ENCODE data around the gene HPRT1. TPM values are rescaled to one million over a fixed set of nuclear protein-coding genes. Genes with fewer than 3 reads are reported as not detected.

HPRT1 gene
- total RNA-seq, 1 donor: 16.6 TPM

- Histone ChIP-seq H3K4me3 (ENCODE audit: low read length) (no peak overlapping the region), H3K9me3 (ENCODE audit: low read depth, low read length) (no peaks in the 10 kb centered on the region), H3K27me3 (ENCODE audit: insufficient read depth, low read length) (no peaks in the 10 kb centered on the region), H3K4me1 (ENCODE audit: insufficient read depth, low read length) (no peaks in the 10 kb centered on the region)
These were observed 53.1 kb downstream of the HPRT1 start for GRCh38 chrX:134513091-134513490.

GRCh38 chrX:134520860-134521390 lies 61.0 kb downstream of the HPRT1 start:
- no peaks in the 10 kb centered on the region for H3K9me3 ChIP-seq (ENCODE audit: low read depth, low read length)
- H3K4me3 ChIP-seq (ENCODE audit: low read length): no peak overlapping the region
- no peaks in the 10 kb centered on the region for H3K27me3 ChIP-seq (ENCODE audit: insufficient read depth, low read length)
- no peaks in the 10 kb centered on the region for H3K4me1 ChIP-seq (ENCODE audit: insufficient read depth, low read length)

GRCh38 chrX:134524181-134524580 lies 64.2 kb downstream of the HPRT1 start:
- no peaks in the 10 kb centered on the region for H3K4me1 ChIP-seq (ENCODE audit: insufficient read depth, low read length)
- no peak overlapping the region for H3K4me3 ChIP-seq (ENCODE audit: low read length)
- H3K9me3 ChIP-seq (ENCODE audit: low read depth, low read length): no peaks in the 10 kb centered on the region
- no peaks in the 10 kb centered on the region for H3K27me3 ChIP-seq (ENCODE audit: insufficient read depth, low read length)

GRCh38 chrX:134525086-134525792 lies 65.3 kb downstream of the HPRT1 start:
- H3K4me3 ChIP-seq (ENCODE audit: low read length): no peak overlapping the region
- H3K27me3 ChIP-seq (ENCODE audit: insufficient read depth, low read length): no peaks in the 10 kb centered on the region
- no peaks in the 10 kb centered on the region for H3K4me1 ChIP-seq (ENCODE audit: insufficient read depth, low read length)
- no peaks in the 10 kb centered on the region for H3K9me3 ChIP-seq (ENCODE audit: low read depth, low read length)

- no peaks in the 10 kb centered on the region for H3K4me1 ChIP-seq (ENCODE audit: insufficient read depth, low read length)
- no peaks in the 10 kb centered on the region for H3K27me3 ChIP-seq (ENCODE audit: insufficient read depth, low read length)
- H3K9me3 ChIP-seq (ENCODE audit: low read depth, low read length): no peaks in the 10 kb centered on the region
These were observed 66.4 kb downstream of the HPRT1 start for GRCh38 chrX:134526399-134526798.

GRCh38 chrX:134528960-134529359 lies 69.0 kb downstream of the HPRT1 start:
- Histone ChIP-seq H3K27me3 (ENCODE audit: insufficient read depth, low read length) (no peaks in the 10 kb centered on the region), H3K4me3 (ENCODE audit: low read length) (no peak overlapping the region), H3K4me1 (ENCODE audit: insufficient read depth, low read length) (no peaks in the 10 kb centered on the region), H3K9me3 (ENCODE audit: low read depth, low read length) (no peaks in the 10 kb centered on the region)

More at GRCh38 chrX:134526399-134526798, 66.4 kb downstream of the HPRT1 start:
- no peak overlapping the region for H3K4me3 ChIP-seq (ENCODE audit: low read length)

GRCh38 chrX:134529481-134529880 lies 69.5 kb downstream of the HPRT1 start:
- Histone ChIP-seq H3K9me3 (ENCODE audit: low read depth, low read length) (no peaks in the 10 kb centered on the region), H3K27me3 (ENCODE audit: insufficient read depth, low read length) (no peaks in the 10 kb centered on the region), H3K4me3 (ENCODE audit: low read length) (no peak overlapping the region), H3K4me1 (ENCODE audit: insufficient read depth, low read length) (no peaks in the 10 kb centered on the region)

- Histone ChIP-seq H3K4me1 (ENCODE audit: insufficient read depth, low read length) (no peaks in the 10 kb centered on the region), H3K4me3 (ENCODE audit: low read length) (no peak overlapping the region), H3K27me3 (ENCODE audit: insufficient read depth, low read length) (no peaks in the 10 kb centered on the region), H3K9me3 (ENCODE audit: low read depth, low read length) (no peaks in the 10 kb centered on the region)
These were observed 70.9 kb downstream of the HPRT1 start for GRCh38 chrX:134530845-134531244.

- no peak overlapping the region for H3K4me3 ChIP-seq (ENCODE audit: low read length)
- no peaks in the 10 kb centered on the region for H3K4me1 ChIP-seq (ENCODE audit: insufficient read depth, low read length)
- H3K9me3 ChIP-seq (ENCODE audit: low read depth, low read length): no peaks in the 10 kb centered on the region
- no peaks in the 10 kb centered on the region for H3K27me3 ChIP-seq (ENCODE audit: insufficient read depth, low read length)
These were observed 73.4 kb downstream of the HPRT1 start for GRCh38 chrX:134533352-134533751.

GRCh38 chrX:134533952-134534351 lies 74.0 kb downstream of the HPRT1 start:
- Histone ChIP-seq H3K9me3 (ENCODE audit: low read depth, low read length) (no peaks in the 10 kb centered on the region), H3K4me3 (ENCODE audit: low read length) (no peak overlapping the region), H3K27me3 (ENCODE audit: insufficient read depth, low read length) (no peaks in the 10 kb centered on the region), H3K4me1 (ENCODE audit: insufficient read depth, low read length) (no peaks in the 10 kb centered on the region)

- Histone ChIP-seq H3K4me1 (ENCODE audit: insufficient read depth, low read length) (no peaks in the 10 kb centered on the region), H3K4me3 (ENCODE audit: low read length) (no peak overlapping the region), H3K27me3 (ENCODE audit: insufficient read depth, low read length) (no peaks in the 10 kb centered on the region), H3K9me3 (ENCODE audit: low read depth, low read length) (no peaks in the 10 kb centered on the region)
These were observed 77.4 kb downstream of the HPRT1 start for GRCh38 chrX:134537179-134537955.

- Histone ChIP-seq H3K4me3 (ENCODE audit: low read length) (no peak overlapping the region), H3K27me3 (ENCODE audit: insufficient read depth, low read length) (no peaks in the 10 kb centered on the region), H3K9me3 (ENCODE audit: low read depth, low read length) (no peaks in the 10 kb centered on the region), H3K4me1 (ENCODE audit: insufficient read depth, low read length) (no peaks in the 10 kb centered on the region)
These were observed 78.4 kb downstream of the HPRT1 start for GRCh38 chrX:134538316-134538715.

GRCh38 chrX:134541906-134542305 lies 81.9 kb downstream of the HPRT1 start:
- peaks cover 19% of the 10 kb centered on the region for H3K27me3 ChIP-seq (ENCODE audit: insufficient read depth, low read length)
- H3K9me3 ChIP-seq (ENCODE audit: low read depth, low read length): no peaks in the 10 kb centered on the region
- no peak overlapping the region for H3K4me3 ChIP-seq (ENCODE audit: low read length)
- peaks cover 4% of the 10 kb centered on the region for H3K4me1 ChIP-seq (ENCODE audit: insufficient read depth, low read length)

GRCh38 chrX:134542485-134542884 lies 82.5 kb downstream of the HPRT1 start:
- H3K4me1 ChIP-seq (ENCODE audit: insufficient read depth, low read length): peaks cover 4% of the 10 kb centered on the region
- no peaks in the 10 kb centered on the region for H3K9me3 ChIP-seq (ENCODE audit: low read depth, low read length)

GRCh38 chrX:134543288-134543687 lies 83.3 kb downstream of the HPRT1 start:
- H3K27me3 ChIP-seq (ENCODE audit: insufficient read depth, low read length): peaks cover 31% of the 10 kb centered on the region
- no peak overlapping the region for H3K4me3 ChIP-seq (ENCODE audit: low read length)
- H3K4me1 ChIP-seq (ENCODE audit: insufficient read depth, low read length): peaks cover 7% of the 10 kb centered on the region
- no peaks in the 10 kb centered on the region for H3K9me3 ChIP-seq (ENCODE audit: low read depth, low read length)

More at GRCh38 chrX:134542485-134542884, 82.5 kb downstream of the HPRT1 start:
- Histone ChIP-seq H3K27me3 (ENCODE audit: insufficient read depth, low read length) (peaks cover 25% of the 10 kb centered on the region), H3K4me3 (ENCODE audit: low read length) (no peak overlapping the region)

Data from mononuclear cell (primary cell).